K562 (cell line): ENCODE data around the gene MED29. TPM values are rescaled to one million over a fixed set of nuclear protein-coding genes. Genes with fewer than 3 reads are reported as not detected.

ENCODE experiments used
- CHD7 ChIP-seq: fragments of 200-600 bp; sonication (generic); IDR thresholded peaks from one replicate; pipeline ENCODE4 v1.6.1; 2012; ENCODE audit warnings: mild to moderate bottlenecking, low read depth, low read length, inconsistent platforms
- L3MBTL2 ChIP-seq: fragments of 450-650 bp; IDR thresholded peaks from 2 replicates; pipeline ENCODE4 v1.6.1; 2016; ENCODE audit warnings: mild to moderate bottlenecking, moderate library complexity
- ZBTB43 ChIP-seq: sonication (generic); formaldehyde crosslinking; IDR thresholded peaks from 2 replicates; pipeline ENCODE4 v1.8.0; 2023; ENCODE audit warnings: mild to moderate bottlenecking, missing genetic modification reagents
- polyA plus RNA-seq, 8 experiments: library from polyadenylated mRNA; depleted of rRNA in 4 of 8; stranded (reverse) in 5 of 8; unstranded in 3 of 8; fragments of >200 nt; fragmentation: Nextera tagmentation in 2 of 8; fragmentation: Illumina TruSeq in 1 of 8; extraction: Ambion mirVana in 2 of 8; extraction: Trizol in 1 of 8; gene quantifications; 2 replicates each; pipeline versions ENCODE4 v1.2.1 to v1.2.3, GENCODE V29; 2011 to 2014; ENCODE audit warnings: inconsistent platforms in 1 of 8, missing spikeins in 1 of 8
- total RNA-seq, 7 experiments: library from RNA; depleted of rRNA in 6 of 7; stranded (reverse); fragments of >200 nt in 6 of 7; fragmentation: Illumina TruSeq in 2 of 7; extraction: Trizol in 2 of 7; gene quantifications; 2 replicates each; pipeline versions ENCODE4 v1.2.1 to v1.2.3, GENCODE V29; 2011 to 2021; ENCODE audit warnings: low replicate concordance in 1 of 7

Gene MED29
- total and polyA plus RNA-seq, 9 of the 15 experiments (the other 6 are each of a cell fraction or from before 2014, with no cell fraction given), result 1.8 to 22.6 (median 12.4) TPM

- TF ChIP-seq CHD7 (no peak), ZBTB43 (CRISPR knock-in tag) (no peak), L3MBTL2 (no peak)
These were observed 28.2 kb upstream of the MED29 start (continued) for GRCh38 chr19:39362682-39363657.
